ENCODE data around the gene TTC24. TPM values are rescaled to one million over a fixed set of nuclear protein-coding genes. Genes with fewer than 3 reads are reported as not detected.

The TTC24 gene
- total and polyA plus RNA-seq, 10 of the 15 experiments (the other 5 are each of a cell fraction or from before 2014, with no cell fraction given): 0.05 to 6.4 (median 2.9) TPM; not detected in 1

DNA sequence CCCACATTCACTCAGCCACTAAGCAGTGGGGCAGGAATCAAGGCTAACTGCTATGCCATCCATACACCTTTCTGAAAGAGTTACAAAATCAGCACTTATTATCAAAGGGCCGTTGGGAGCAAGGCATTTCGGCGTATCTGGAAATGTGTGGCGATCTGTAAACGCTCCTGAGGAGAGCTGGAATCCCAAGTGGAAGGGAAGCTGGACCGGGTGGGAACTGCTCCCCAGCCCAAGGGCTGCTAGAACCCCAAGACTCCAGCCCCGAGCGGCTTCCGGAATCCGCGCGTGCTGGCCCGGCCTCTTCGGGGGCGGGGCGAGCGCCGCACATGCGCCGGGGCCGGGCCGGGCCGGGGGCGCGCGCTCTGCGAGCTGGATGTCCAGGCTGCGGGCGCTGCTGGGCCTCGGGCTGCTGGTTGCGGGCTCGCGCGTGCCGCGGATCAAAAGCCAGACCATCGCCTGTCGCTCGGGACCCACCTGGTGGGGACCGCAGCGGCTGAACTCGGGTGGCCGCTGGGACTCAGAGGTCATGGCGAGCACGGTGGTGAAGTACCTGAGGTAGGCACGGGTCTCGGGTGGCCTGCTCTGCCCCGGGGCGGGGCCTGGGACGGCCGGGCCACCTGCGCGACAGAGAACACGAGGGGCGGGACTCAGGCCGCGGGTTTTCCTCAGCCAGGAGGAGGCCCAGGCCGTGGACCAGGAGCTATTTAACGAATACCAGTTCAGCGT is 12.1 kb downstream of the TTC24 start, which contains the start of gene NAXE (continued):
- TF ChIP-seq POLR2A (IDR thresholded peaks at IDR 0.05; ENCODE audit: low read depth, low read length) (peak; percentile 91), MYC (IDR thresholded peaks at IDR 0.05; ENCODE audit: insufficient read depth, insufficient read length, insufficient replicate concordance, low read length, severe bottlenecking) (no peak), HDAC6 (IDR thresholded peaks at IDR 0.05; ENCODE audit: unreplicated experiment) (peak; percentile 48), NRF1 (conservative IDR thresholded peaks at IDR 0.05; ENCODE audit: low read depth, low read length) (peak; percentile 35; the same call in 1 of the 2 replicates), SPI1 (IDR thresholded peaks at IDR 0.05; ENCODE audit: borderline replicate concordance, insufficient read depth, low read depth, low read length) (0 out of 2 replicates have a peak, but pooled peaks have one; percentile 5), KLF5 (IDR thresholded peaks at IDR 0.05; ENCODE audit: partially characterized antibody) (peak; percentile 15), GATAD2B (conservative IDR thresholded peaks at IDR 0.05; ENCODE audit: low read depth) (peak; percentile 86), CREB1 (IDR thresholded peaks at IDR 0.05; ENCODE audit: low read depth) (no peak), ZNF217 (IDR thresholded peaks at IDR 0.05) (no peak), IKZF1 (conservative IDR thresholded peaks at IDR 0.05) (peak; percentile 56), STAT3 (IDR thresholded peaks at IDR 0.05; ENCODE audit: low read depth, low read length) (no peak), NFYA (IDR thresholded peaks at IDR 0.05; ENCODE audit: borderline replicate concordance, low read depth, low read length) (no peak), EED (IDR thresholded peaks at IDR 0.05; ENCODE audit: low read depth) (0 out of 2 replicates have a peak, but pooled peaks have one; percentile 25)
- TF ChIP-seq, protein P1, sequence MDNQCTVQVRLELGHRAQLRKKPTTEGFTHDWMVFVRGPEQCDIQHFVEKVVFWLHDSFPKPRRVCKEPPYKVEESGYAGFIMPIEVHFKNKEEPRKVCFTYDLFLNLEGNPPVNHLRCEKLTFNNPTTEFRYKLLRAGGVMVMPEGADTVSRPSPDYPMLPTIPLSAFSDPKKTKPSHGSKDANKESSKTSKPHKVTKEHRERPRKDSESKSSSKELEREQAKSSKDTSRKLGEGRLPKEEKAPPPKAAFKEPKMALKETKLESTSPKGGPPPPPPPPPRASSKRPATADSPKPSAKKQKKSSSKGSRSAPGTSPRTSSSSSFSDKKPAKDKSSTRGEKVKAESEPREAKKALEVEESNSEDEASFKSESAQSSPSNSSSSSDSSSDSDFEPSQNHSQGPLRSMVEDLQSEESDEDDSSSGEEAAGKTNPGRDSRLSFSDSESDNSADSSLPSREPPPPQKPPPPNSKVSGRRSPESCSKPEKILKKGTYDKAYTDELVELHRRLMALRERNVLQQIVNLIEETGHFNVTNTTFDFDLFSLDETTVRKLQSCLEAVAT (IDR thresholded peaks at IDR 0.05): 0 out of 2 replicates have a peak, but pooled peaks have one; percentile 17
- TF ChIP-seq, protein P2, sequence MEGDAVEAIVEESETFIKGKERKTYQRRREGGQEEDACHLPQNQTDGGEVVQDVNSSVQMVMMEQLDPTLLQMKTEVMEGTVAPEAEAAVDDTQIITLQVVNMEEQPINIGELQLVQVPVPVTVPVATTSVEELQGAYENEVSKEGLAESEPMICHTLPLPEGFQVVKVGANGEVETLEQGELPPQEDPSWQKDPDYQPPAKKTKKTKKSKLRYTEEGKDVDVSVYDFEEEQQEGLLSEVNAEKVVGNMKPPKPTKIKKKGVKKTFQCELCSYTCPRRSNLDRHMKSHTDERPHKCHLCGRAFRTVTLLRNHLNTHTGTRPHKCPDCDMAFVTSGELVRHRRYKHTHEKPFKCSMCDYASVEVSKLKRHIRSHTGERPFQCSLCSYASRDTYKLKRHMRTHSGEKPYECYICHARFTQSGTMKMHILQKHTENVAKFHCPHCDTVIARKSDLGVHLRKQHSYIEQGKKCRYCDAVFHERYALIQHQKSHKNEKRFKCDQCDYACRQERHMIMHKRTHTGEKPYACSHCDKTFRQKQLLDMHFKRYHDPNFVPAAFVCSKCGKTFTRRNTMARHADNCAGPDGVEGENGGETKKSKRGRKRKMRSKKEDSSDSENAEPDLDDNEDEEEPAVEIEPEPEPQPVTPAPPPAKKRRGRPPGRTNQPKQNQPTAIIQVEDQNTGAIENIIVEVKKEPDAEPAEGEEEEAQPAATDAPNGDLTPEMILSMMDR (IDR thresholded peaks at IDR 0.05 in 2 of 3, conservative IDR thresholded peaks at IDR 0.05 in 1 of 3; ENCODE audit: control insufficient read depth in 2 of 3, extremely low read depth in 1 of 3, insufficient read depth in 1 of 3, low read depth in 3 of 3, low read length in 3 of 3): 0 out of 6 replicates have a peak, but pooled peaks of 1 of the 3 experiments have one; percentile 1
- TF ChIP-seq, protein P3, sequence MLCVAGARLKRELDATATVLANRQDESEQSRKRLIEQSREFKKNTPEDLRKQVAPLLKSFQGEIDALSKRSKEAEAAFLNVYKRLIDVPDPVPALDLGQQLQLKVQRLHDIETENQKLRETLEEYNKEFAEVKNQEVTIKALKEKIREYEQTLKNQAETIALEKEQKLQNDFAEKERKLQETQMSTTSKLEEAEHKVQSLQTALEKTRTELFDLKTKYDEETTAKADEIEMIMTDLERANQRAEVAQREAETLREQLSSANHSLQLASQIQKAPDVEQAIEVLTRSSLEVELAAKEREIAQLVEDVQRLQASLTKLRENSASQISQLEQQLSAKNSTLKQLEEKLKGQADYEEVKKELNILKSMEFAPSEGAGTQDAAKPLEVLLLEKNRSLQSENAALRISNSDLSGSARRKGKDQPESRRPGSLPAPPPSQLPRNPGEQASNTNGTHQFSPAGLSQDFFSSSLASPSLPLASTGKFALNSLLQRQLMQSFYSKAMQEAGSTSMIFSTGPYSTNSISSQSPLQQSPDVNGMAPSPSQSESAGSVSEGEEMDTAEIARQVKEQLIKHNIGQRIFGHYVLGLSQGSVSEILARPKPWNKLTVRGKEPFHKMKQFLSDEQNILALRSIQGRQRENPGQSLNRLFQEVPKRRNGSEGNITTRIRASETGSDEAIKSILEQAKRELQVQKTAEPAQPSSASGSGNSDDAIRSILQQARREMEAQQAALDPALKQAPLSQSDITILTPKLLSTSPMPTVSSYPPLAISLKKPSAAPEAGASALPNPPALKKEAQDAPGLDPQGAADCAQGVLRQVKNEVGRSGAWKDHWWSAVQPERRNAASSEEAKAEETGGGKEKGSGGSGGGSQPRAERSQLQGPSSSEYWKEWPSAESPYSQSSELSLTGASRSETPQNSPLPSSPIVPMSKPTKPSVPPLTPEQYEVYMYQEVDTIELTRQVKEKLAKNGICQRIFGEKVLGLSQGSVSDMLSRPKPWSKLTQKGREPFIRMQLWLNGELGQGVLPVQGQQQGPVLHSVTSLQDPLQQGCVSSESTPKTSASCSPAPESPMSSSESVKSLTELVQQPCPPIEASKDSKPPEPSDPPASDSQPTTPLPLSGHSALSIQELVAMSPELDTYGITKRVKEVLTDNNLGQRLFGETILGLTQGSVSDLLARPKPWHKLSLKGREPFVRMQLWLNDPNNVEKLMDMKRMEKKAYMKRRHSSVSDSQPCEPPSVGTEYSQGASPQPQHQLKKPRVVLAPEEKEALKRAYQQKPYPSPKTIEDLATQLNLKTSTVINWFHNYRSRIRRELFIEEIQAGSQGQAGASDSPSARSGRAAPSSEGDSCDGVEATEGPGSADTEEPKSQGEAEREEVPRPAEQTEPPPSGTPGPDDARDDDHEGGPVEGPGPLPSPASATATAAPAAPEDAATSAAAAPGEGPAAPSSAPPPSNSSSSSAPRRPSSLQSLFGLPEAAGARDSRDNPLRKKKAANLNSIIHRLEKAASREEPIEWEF (IDR thresholded peaks at IDR 0.05; ENCODE audit: insufficient replicate concordance, low read depth, low read length): no peak

Data from GM12878 (cell line).